HS-5 (cell line): Measurements from ENCODE around the gene PRKCA.
"Not testable (repeated sequence)": the region's sequence is repeated elsewhere in the genome, so short reads cannot be mapped to it uniquely, and the experiment has no call there.

Source experiments
- DNase-seq: peaks from one replicate; pipeline ENCODE4 v3.0.0-alpha.2; 2012; ENCODE audit warnings: low read depth

PRKCA gene

GRCh38 chr17:66489576-66489975, 187.2 kb downstream of the PRKCA start:
- not testable (repeated sequence) for DNase-seq

GRCh38 chr17:66491213-66491612, 188.8 kb downstream of the PRKCA start:
- no peak for DNase-seq

GRCh38 chr17:66491665-66492064, 189.3 kb downstream of the PRKCA start:
- DNase-seq: no peak

- no peak for DNase-seq
Measured at GRCh38 chr17:66492080-66492479, 189.7 kb downstream of the PRKCA start.

GRCh38 chr17:66492561-66493005, 190.2 kb downstream of the PRKCA start:
- no peak for DNase-seq

- peak; percentile 84 for DNase-seq
Measured at GRCh38 chr17:66493283-66494019, 191.0 kb downstream of the PRKCA start.

GRCh38 chr17:66494023-66494803, 191.8 kb downstream of the PRKCA start:
- DNase-seq: peak; percentile 93

- DNase-seq: no peak
Measured at GRCh38 chr17:66495035-66495434, 192.6 kb downstream of the PRKCA start.

- no peak for DNase-seq
Measured at GRCh38 chr17:66496306-66496705, 193.9 kb downstream of the PRKCA start.

GRCh38 chr17:66498580-66498979, 196.2 kb downstream of the PRKCA start:
- DNase-seq: no peak

GRCh38 chr17:66506641-66507040, 204.2 kb downstream of the PRKCA start:
- no peak for DNase-seq

- peak; percentile 31 for DNase-seq
Measured at GRCh38 chr17:66507103-66507923, 204.9 kb downstream of the PRKCA start.

GRCh38 chr17:66507982-66508760, 205.8 kb downstream of the PRKCA start:
- DNase-seq: no peak

GRCh38 chr17:66508896-66509844, 206.8 kb downstream of the PRKCA start:
- peak; percentile 30 for DNase-seq

GRCh38 chr17:66509926-66510325, 207.5 kb downstream of the PRKCA start:
- DNase-seq: no peak

- DNase-seq: no peak
Measured at GRCh38 chr17:66511135-66511534, 208.7 kb downstream of the PRKCA start.

GRCh38 chr17:66514227-66514806, 211.9 kb downstream of the PRKCA start:
- no peak for DNase-seq

- DNase-seq: no peak
Measured at GRCh38 chr17:66515974-66516373, 213.6 kb downstream of the PRKCA start.

GRCh38 chr17:66517336-66518009, 215.1 kb downstream of the PRKCA start:
- no peak for DNase-seq

- DNase-seq: no peak
Measured at GRCh38 chr17:66518108-66518507, 215.7 kb downstream of the PRKCA start.
